Measurements from ENCODE around the gene WASL.
"Not testable (repeated sequence)": the region's sequence is repeated elsewhere in the genome, so short reads cannot be mapped to it uniquely, and the experiment has no call there.

WASL gene

GRCh38 chr7:123656544-123657303 lies 92.1 kb downstream of the WASL start:
- no peak for DNase-seq

DNA sequence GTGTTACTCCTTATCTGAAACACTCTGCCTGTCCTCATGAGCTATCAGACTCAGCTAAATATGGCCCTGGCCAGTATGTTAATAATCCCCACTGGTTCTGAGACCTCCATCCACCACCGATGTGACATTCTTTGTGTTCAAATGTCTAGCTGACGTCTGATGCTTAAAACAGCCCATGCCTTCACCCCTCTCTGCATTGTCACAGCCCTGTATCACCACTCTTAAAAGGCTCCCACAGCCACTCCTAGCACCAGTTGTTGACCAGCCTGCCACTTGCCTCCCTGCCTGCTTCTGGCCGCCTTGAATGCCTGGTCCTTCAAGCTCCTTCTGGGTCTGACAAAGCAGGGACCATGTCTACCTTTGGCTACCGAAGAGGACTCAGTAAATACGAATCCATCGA lies 93.2 kb downstream of the WASL start, which contains the start of gene LMOD2:
Gene LMOD2, plus strand, starts transcription at position 253 of the 400 bp plus-strand sequence. Its CDS starts 98 bp downstream, at position 351.
- no peak for DNase-seq

GRCh38 chr7:123653162-123653561 lies 95.6 kb downstream of the WASL start:
- no peak for DNase-seq

GRCh38 chr7:123652406-123652805 lies 96.4 kb downstream of the WASL start:
- DNase-seq, result no peak

GRCh38 chr7:123650595-123650994 lies 98.2 kb downstream of the WASL start:
- DNase-seq, result no peak

- no peak for DNase-seq
These were observed 98.8 kb downstream of the WASL start for GRCh38 chr7:123649964-123650363.

GRCh38 chr7:123647106-123647730 lies 101.6 kb downstream of the WASL start:
- DNase-seq, result no peak

GRCh38 chr7:123645516-123645915 lies 103.3 kb downstream of the WASL start:
- peak; percentile 33 for DNase-seq

DNA sequence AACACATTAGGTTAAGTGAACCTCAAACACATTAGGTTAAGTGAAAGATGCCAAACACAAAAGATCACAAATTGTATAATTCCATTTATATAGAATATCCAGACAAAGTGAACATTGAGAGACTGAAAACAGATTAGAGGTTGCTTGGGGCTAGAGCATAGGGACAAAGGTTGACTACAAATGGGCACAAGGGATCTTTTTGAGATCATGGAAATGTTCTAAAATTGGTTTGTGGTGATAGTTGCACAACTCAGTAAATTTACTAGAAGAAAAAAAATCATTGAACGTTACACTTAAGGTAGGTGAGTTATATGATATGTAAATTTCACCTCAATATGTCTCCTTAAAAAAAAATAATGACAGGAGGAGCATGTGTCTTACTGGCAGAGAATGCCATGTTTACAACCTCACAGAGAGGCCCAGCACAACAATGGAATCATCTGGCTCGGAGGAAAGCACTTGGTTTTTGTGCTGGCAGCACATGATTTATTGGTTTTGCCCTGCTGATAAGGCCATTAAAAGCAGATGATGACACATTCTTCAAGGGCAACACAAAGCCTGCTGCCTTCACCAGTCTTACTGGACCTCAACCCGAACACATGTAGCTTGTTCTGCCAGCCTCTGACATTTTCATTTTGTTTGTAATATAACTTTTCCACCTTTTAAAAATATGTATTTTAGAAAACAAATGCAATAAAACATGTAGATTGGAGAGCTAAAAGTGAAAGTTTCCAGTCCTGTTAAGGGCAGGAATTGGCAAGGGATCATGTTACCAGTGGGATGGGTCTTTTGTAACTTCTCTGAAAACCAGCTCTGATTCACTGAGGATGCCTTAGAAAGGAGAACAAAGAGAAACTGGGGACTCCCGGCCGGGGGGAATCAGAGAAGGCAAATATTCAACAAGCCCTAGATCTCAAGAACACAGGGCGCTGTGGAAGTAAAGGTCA lies 105.0 kb downstream of the WASL start:
- DNase-seq, result peak; percentile 36

- DNase-seq, result no peak
These were observed 106.9 kb downstream of the WASL start for GRCh38 chr7:123641901-123642300.

DNA sequence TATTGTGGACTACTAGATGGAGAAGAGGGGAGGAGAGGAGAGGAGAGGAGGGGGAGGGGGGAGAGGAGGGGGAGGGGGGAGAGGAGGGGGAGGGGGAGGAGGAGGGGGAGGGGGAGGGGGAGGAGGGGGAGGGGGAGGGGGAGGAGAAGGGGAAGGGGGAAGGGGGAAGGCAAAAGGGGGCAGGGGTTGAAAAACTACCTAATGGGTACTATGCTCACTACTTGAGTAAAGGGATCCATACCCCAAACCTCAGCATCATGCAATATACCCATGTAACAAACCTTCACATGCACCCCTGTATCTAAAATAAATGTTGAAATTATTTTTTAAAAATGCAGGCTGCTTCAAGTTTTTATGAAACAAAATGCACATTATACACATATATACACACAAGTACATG lies 108.2 kb downstream of the WASL start:
- no peak for DNase-seq

DNA sequence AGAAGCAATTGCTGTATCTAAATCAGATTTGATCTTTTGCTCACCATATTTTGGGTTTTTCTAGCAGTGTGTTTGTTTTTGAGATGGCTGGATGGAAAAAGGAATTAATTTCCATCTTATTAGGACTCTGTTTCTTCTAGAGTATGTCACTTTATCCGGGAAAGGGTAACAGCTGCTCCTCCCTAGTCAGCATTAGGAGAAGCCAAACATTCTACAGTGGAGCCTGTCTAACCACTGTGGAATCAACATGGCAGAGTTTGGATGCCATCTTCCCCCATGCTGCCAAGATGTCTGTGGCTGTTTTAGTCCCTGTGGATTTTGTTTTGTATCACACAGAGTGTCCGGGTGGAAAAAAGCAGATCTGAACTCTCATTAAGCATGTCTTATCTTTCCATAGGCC lies 109.2 kb downstream of the WASL start:
- no peak for DNase-seq

DNA sequence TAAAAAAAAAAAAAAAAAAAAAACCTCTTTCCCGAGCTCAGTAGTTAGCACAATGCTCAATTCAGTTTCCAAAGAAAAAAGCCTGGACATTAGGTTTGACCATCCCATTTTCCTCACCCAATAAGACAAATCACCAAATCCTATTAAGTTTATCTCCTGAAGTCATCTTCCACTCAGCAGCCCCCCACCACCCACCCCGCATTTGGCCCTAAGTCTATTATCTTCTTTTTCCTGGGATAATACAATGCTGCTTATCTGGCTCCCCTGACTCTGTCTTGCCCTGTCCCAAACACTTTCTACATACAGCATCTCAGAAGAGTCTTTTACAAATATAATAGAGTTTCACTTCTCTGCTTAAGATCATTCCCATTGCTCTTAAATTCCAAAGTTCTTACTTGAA lies 110.9 kb downstream of the WASL start:
- DNase-seq, result no peak

DNA sequence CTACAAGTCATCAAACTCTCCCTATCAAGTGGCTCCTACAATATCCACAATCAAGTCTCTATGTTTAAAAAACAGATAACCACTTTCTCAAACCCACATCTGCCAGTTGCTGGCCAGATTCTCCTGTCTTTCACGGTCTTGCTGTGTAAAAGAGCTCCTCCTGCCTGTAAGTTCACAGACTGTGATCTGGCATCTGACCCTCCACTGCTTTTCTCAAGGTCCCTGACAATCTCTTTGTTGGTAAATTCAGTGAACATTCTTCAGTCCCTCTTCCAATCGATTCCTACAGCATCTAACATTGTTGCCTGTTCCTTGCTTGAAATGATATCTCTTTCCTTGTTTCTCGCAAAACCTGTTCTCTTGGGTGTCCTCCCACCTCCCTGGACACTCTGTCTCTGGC lies 111.6 kb downstream of the WASL start:
- no peak for DNase-seq

- DNase-seq, result peak; percentile 46
These were observed 113.0 kb downstream of the WASL start for GRCh38 chr7:123635551-123636359.

DNA sequence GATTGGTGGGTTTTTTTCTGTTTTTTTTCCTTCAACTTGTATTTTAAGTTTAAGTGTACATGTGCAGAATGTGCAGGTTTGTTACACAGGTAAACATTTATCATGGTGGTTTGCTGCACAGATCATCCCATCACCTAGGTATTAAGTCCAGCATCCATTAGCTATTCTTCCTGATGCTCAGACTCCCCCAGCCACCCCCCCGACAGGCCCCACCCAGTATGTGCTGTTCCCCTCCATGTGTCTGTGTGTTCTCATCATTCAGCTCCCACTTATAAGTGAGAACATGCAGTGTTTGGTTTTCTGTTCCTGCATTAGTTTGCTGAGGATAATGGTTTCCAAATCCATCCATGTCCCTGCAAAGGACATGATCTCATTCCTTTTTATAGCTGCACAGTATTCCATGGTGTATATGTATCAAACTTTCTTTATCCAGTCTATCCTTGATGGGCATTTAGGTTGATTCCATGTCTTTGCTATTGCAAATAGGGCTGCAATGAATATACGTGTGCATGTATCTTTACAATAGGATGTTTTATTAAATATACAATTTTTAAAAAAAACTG lies 114.7 kb downstream of the WASL start:
- not testable (repeated sequence) for DNase-seq

GRCh38 chr7:123633553-123633952 lies 115.2 kb downstream of the WASL start:
- no peak for DNase-seq

DNA sequence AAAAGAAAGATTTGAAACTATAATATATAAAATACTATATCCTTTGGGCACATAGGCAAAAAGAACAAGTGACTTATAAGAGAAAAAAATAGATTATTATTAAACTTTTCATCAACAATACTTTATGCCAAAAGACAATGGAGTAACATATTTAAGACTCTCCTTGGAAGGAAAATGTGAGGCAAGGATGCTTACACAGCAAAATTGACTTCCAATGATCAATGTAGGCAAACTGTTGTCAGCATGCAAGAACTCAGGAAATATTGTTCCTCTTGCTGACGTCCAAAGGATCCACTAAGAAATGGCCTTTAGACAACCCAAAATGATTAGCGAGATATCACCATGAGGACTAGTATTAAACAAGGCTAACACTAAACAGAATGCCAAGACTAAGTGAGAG lies 116.0 kb downstream of the WASL start:
- no peak for DNase-seq

All from eye (tissue), 1 donor.